NCI-H526 treated with DMSO at 0.1 percent for 48 hours (cell line): ENCODE results near the gene FZD4.
A peak's percentile ranks its signal among the peaks of the same experiment; 100 is the strongest.
"Not testable (repeated sequence)": the region's sequence is repeated elsewhere in the genome, so short reads cannot be mapped to it uniquely, and the experiment has no call there.

Source experiments
- DNase-seq: peaks from one replicate; lab custom pipeline; 2025; lab: John Stamatoyannopoulos, UW

The FZD4 gene

DNA sequence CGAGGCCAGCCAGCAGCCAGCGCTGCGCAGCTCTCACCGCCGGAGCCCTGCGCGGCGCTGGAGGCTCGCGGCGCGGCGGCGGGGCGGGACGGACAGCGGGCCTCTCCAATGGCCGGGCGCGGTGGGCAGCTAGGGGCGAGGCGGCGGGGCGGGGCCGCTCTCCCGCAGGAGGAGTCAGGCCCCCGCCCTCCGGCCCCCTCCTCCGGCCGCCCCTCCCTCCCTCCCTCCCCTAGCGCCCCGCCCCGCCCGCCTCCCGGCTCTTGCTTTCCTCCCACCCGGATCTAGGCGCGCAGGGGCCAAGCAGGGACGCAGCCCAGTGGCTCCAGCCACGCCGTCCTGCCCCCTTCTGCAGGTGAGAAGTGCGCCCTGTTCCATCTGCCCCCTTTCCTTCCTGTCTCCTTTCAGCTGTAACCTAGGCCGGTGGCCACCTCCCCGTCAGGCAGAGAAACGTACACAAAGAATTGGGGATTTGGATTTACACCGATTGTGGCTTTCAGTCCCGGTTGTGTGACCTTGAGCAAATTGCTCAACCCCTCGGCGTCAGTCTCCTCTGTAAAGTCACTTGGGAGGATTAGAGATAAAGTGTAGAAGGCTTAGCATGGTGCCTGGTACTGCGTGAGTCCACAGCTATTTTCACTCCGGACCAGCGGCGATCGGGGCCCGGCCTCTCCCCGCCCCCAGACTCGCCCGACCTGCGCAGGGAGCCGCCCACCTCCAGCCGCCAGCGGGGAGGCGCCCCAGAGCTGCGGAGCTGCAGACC is at the start of gene FZD4:
Gene FZD4, minus strand, starts transcription at position 35 of the 760 bp plus-strand sequence. CDS start 310 bp downstream, outside the sequence.
- DNase-seq: peak; percentile 80

DNA sequence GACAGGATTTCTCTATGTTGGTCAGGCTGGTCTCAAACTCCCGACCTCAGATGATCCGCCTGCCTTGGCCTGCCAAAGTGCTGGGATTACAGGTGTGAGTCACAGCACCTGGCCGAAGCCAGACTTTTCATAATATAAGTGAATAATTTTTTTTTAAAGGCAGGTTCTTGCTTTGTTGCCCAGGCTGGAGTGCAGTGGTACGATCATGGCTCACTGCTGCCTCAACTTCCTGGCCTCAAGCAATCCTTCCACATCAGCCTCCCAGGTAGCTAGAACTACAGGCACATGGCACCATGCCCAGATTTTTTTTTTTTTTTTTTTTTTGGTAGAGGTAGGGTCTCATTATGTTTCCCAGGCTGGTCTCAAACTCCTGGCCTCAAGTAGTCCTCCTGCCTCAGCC is 49.1 kb upstream of the FZD4 start:
- DNase-seq: not testable (repeated sequence)

DNA sequence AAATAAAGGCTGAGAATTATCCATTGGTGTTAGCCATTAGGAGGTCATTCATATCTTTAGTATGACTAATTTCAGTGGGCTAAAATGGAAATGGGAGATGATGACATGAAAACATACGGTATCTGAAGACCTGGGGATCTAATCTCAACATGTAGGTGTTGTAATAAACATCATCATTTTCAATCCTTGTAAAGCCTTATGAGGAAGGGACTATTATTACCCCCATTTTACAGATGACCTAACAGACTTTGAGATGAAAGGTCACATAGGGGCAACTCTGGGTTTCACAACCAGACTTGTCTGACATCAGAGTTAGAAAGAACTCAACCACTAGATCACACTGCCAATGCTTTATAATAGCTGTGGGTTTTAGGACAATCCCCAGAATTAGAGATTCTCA is 47.7 kb upstream of the FZD4 start:
- DNase-seq: no peak

GRCh38 chr11:86999859-87000753 is 44.9 kb upstream of the FZD4 start:
- peak; percentile 30 for DNase-seq

DNA sequence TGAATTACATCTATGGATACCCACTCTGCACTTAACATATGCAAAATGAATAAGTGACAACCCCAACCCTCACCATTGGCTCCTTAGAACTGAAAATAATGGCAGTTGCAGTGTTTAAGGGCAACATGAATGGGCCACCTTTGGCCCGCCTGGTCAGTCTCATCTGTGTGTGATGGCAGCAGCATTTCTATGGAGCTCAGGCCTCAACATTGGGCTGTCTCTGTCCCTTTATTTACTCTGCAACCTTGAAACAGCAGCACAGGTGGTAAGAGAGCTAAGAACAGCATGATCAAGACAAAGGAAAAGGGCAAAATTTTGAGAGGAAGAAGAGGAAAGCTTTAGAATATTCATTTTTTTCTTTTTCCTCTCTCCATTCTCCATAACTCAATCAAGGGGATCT is 44.2 kb upstream of the FZD4 start:
- DNase-seq: no peak

DNA sequence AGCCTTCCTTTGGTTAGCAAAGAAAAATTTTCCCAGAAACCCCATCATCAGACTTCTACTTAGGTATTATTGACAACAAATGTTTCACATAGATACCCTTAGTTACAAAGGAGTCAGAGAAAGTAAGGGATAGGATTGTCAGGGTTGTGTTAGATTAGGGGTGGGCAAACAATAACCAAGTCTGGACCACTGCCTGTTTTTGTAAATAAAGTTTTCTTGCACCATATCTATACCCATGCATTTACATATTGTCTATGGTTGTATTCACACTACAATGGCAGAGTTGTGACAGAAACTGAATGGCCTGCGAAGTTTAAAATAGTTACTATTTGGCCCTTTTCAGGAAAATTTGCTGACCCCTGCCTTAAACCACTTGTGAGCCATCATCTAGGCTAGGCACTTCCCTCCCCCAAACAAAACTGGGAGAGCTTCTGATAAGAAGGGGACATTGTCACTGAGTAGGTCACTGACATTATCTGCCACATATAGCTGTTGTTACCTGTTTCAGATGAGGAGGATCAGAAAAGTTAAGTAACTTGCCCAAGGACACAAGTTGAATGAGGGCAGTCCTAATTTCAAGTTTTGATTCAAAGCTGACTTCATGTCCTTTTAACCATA is 41.9 kb upstream of the FZD4 start:
- no peak for DNase-seq

DNA sequence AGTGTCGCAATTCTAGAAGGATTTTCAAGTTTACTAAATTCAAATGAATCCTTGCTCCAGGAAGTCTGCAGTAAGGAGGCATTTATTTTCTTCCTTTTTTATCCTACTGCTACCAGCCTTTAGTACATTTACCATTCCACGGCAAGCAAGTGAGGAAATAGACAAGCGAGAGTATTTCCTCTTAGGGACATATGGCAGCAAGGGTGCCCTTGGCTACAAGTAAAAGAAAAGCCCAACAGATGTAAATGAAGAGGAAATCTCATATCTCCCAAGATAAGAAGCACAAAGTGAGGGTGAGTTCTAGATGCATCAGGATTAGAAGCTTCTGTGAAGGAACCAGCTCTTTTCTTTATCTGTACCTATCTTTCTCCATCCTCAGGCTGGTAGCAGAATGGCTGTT is 37.8 kb upstream of the FZD4 start:
- no peak for DNase-seq

GRCh38 chr11:86992340-86992739 is 37.1 kb upstream of the FZD4 start:
- DNase-seq: not testable (repeated sequence)

GRCh38 chr11:86991341-86991740 is 36.1 kb upstream of the FZD4 start:
- DNase-seq: no peak

GRCh38 chr11:86990515-86990914 is 35.3 kb upstream of the FZD4 start:
- peak; percentile 37 for DNase-seq

GRCh38 chr11:86990031-86990430 is 34.8 kb upstream of the FZD4 start:
- DNase-seq: no peak

- DNase-seq: no peak
Measured at GRCh38 chr11:86988351-86988881, 33.2 kb upstream of the FZD4 start.

DNA sequence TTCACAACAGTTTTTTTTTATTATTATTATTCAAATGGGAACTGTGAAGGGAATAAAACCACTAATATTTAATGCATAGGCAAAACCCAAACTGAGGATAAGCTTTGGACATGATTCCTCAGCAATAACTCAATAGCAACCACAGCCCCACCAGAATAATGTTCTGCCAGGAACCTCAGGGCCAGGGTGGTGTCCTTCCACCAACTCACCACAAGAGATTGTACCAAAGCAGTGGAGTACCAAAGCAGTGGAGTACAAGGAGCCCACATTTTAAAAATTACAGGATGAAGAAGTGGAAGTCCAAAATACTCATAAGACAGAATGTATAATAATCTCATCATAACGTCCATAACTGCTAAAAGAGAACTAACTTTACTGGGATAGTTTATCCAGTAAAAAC is 32.5 kb upstream of the FZD4 start:
- no peak for DNase-seq

DNA sequence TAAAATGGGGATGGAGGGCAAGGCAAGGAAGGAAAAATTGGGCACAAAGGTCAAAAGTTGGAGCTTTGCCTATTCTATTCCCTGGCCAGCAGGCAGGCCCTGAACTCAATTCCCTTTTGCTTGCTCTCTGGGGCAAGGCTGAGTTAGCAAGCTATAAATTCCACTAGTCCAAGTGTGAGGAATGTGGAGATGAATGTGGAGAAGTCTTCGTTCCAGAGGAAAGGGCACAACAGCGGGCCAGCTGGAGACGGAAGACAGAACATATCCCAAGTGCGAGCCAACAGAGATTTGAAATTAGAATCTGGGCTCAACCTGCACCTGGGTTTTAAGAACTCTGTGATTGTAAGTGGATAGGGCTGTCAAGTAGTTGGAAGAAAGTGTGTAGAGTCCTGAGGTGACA is 29.5 kb upstream of the FZD4 start:
- DNase-seq: no peak

DNA sequence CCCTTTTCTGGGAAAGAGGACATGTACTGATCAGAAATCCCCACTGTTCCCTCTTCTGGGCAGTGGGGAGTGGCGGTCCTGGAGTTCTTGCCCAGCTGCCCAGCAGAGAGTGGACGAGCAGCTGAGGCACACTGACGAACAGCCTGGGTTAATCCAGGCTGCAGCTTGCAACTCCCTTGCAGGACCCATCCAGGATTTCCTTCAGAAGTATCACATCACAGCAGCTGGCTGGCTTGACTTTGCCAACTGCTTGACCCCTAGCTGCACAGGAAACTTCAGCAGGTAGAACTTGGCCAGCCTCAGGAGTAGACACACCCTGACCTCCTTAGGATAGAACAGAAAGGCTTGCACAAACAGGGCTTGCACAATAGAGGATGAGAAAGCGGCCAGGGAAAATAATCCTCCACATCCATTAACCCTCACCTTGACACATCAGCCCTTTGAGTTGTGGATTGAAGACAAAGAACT is 27.9 kb upstream of the FZD4 start:
- DNase-seq: no peak

GRCh38 chr11:86981777-86982540 is 26.8 kb upstream of the FZD4 start:
- DNase-seq: no peak

DNA sequence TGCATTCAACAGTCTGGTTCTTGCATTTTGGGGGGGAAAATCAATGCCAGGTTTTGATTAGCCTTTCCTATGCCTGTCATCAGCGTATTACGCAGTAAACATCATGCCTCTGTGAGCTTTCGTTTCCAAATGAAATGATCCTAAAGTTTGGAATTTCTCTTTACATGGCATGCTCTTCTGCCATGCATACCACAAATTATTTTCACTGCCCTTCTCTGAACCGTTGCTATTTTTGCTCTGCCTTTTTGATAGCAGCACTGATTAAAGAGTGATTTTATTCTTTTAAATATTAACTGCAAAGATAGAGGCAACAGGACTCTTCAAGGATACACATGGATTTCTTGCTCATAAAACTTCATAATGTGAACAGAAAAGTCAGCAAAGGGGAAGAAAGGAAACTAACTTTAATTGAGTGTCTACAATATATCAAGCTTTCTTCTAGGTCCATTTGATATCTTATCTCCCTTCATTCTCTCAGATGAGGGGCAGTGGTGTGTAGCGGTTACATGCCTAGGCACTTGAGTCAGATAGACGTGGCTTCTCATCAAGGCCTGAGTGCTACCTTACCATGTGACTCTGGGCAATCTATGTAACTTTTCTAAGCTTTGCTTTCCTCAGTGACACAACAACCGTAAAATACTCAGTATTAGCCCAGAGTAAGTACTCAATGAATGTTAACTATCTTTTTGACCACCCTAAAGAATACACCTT is 25.0 kb upstream of the FZD4 start:
- no peak for DNase-seq

DNA sequence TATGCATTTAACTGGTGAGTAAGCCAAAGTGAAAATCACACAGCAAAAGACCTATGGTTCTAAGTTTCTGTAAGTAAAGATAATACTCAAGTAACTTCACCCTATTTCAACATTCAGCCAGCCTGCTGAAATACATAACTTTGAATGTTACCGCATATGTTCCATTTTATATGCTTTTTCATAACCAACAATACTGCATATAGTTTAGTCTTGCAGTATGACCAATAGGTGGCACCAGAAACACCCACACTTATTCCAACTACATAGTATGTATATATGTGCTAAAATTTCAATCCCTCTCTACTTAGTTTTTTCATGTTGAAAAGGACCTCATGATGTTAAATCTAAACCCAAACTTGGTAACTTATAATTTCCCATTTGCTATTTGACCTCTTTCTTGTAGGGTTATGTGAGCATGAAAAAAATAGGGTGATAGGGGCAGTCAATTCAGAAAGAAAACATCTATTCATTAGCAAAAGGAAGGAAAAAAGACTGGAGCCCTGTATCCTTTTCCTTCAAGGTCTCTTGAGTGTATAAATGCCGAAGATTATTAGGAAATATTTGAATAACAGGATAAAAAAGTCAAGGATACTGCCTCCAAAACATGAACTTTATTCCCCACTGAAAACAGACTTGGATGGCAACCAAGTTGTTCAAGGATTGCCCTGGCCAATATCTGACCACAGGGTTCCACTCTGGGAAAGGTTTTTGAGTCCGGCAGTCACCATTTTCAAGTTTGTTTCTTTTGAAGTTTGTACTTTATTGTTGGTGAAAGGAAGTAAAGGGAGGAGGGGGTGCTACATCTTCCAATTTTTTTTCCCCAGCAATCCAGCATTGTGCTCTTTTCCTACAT is 23.8 kb upstream of the FZD4 start:
- DNase-seq: peak; percentile 19

DNA sequence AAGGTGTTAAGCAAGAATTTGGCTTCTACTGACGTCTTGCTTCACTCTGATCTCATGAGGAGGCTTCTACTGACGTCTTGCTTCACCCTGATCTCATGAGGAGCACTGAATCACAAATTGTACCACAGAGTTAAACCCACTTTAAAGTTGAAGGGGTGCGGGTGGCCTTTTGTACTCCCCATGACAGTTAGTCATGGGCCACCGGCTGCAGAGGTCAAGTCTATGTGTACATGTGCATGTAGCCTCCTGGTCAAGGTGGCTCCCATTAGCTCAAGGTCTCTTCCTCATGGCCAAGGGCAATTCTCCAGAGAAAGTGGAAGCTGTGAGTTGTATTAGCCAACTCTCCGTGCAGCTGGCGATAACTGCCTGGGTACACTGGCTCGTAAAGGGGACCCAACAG is 23.1 kb upstream of the FZD4 start:
- no peak for DNase-seq

DNA sequence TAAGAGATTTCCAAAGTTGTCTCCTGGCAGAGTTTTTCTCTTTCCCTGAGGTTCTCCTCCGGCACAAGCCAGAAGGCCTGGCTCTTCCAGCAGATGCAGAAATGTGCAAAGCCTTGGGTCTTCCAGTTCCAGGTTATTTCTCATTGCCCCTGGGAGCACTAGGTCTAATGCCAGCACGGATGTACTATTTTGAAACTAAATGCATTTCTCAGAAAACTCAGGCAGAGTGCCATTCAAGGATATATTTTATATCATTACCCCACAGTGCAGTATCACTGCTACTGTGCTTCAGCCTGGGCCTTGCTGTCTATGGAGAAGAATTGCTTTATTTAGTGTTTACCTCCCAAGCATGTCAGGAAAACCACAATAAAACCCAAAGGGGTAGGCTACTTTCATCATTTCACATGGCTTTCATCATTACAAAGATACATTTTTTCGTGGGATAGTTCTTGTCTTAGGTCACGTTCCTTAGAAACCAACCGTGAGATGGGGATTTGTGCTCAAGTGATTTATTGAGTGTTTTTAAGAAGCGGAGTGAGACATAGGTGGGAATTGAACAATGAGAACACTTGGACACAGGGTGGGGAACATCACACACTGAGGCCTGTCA is 22.4 kb upstream of the FZD4 start:
- DNase-seq: no peak
